Activated CD4-positive, alpha-beta T cell treated with anti-CD3 and anti-CD28 coated beads, Interleukin-10, Interleukin-2, amounts not matched to agents 100 ng/mL and 50 ng/mL, durations not matched to agents 16 hours and 8 hours (primary cell): Measurements from ENCODE around the gene USF3.

Source experiments
- DNase-seq: peaks from one replicate; pipeline ENCODE4 v3.0.0-alpha.2; 2020

Gene USF3

GRCh38 chr3:113696658-113697499 lies 437 bp upstream of the USF3 start:
- DNase-seq = peak; percentile 99

GRCh38 chr3:113695431-113695785 lies 1.0 kb downstream of the USF3 start:
- no peak for DNase-seq

- no peak for DNase-seq
These were observed 6.0 kb downstream of the USF3 start for GRCh38 chr3:113690482-113690881.

- no peak for DNase-seq
These were observed 10.3 kb downstream of the USF3 start for GRCh38 chr3:113685956-113686721.

- DNase-seq = no peak
These were observed 11.3 kb downstream of the USF3 start for GRCh38 chr3:113685124-113685523.

- DNase-seq = no peak
These were observed 12.1 kb downstream of the USF3 start for GRCh38 chr3:113684271-113684819.

- no peak for DNase-seq
These were observed 17.7 kb downstream of the USF3 start for GRCh38 chr3:113678773-113679172.

- DNase-seq = no peak
These were observed 18.7 kb downstream of the USF3 start for GRCh38 chr3:113677737-113678136.

GRCh38 chr3:113676261-113676660 lies 20.2 kb downstream of the USF3 start:
- no peak for DNase-seq

GRCh38 chr3:113673593-113673992 lies 22.8 kb downstream of the USF3 start:
- DNase-seq = no peak

GRCh38 chr3:113668015-113668414 lies 28.4 kb downstream of the USF3 start:
- DNase-seq = no peak

GRCh38 chr3:113664523-113665094 lies 31.8 kb downstream of the USF3 start:
- DNase-seq = no peak

- DNase-seq = no peak
These were observed 32.7 kb downstream of the USF3 start for GRCh38 chr3:113663761-113664160.

- no peak for DNase-seq
These were observed 33.1 kb downstream of the USF3 start for GRCh38 chr3:113663324-113663750.

GRCh38 chr3:113662824-113663223 lies 33.6 kb downstream of the USF3 start:
- DNase-seq = no peak

GRCh38 chr3:113660896-113661295 lies 35.5 kb downstream of the USF3 start:
- no peak for DNase-seq

GRCh38 chr3:113660458-113660857 lies 36.0 kb downstream of the USF3 start:
- no peak for DNase-seq

GRCh38 chr3:113659996-113660395 lies 36.4 kb downstream of the USF3 start:
- no peak for DNase-seq

- DNase-seq = no peak
These were observed 37.3 kb downstream of the USF3 start for GRCh38 chr3:113659101-113659541.

- DNase-seq = no peak
These were observed 38.3 kb downstream of the USF3 start for GRCh38 chr3:113658107-113658506.

- no peak for DNase-seq
These were observed 41.6 kb downstream of the USF3 start for GRCh38 chr3:113654851-113655250.

- DNase-seq = no peak
These were observed 42.1 kb downstream of the USF3 start for GRCh38 chr3:113654310-113654709.

- DNase-seq = no peak
These were observed 47.1 kb downstream of the USF3 start for GRCh38 chr3:113649174-113649845.
